Right cardiac atrium (tissue), 5 donors: Measurements from ENCODE around the gene MLLT6. TPM values are rescaled to one million over a fixed set of nuclear protein-coding genes. Genes with fewer than 3 reads are reported as not detected.

Source experiments
- ATAC-seq, 2 donors: fragments of 200-7000 bp; cut with Tn5 transposase; one replicate each; pipeline versions ENCODE4 v1.8.0 to v1.9.1; 2020; ENCODE audit warnings: moderate library complexity in 2 of 2, mild to moderate bottlenecking in 1 of 2
- DNase-seq, 3 donors: peaks; one replicate each; pipeline ENCODE4 v3.0.0-alpha.2; 2020
- H3K27ac ChIP-seq: one replicate; pipeline ENCODE4 v1.5.1; 2013; ENCODE audit warnings: mild to moderate bottlenecking, low read length, control low read depth, moderate library complexity
- H3K27me3 ChIP-seq: one replicate; pipeline ENCODE4 v1.6.1; 2013; ENCODE audit not compliant: control insufficient read depth, insufficient read depth
- H3K4me1 ChIP-seq: one replicate; pipeline ENCODE4 v1.6.1; 2013; ENCODE audit warnings: low read length; ENCODE audit not compliant: control insufficient read depth, insufficient read depth
- H3K4me3 ChIP-seq: one replicate; pipeline ENCODE4 v1.5.1; 2013; ENCODE audit warnings: low read length, control low read depth
- H3K9me3 ChIP-seq: one replicate; pipeline ENCODE4 v1.6.1; 2013; ENCODE audit warnings: low read length; ENCODE audit not compliant: control insufficient read depth
- WGBS: extraction: QIAGEN DNeasy Blood & Tissue Kit; methylation state at CpG from one replicate; pipeline ENCODE4 v1.1.7; 2013; 5-methylcytosine and 5-hydroxymethylcytosine counted together
- intact Hi-C, 4 donors: fragments of 100-400 bp; cut with DNase I; formaldehyde crosslinking; loops; one replicate each; pipeline versions ENCODE4 v1.11.0 to v1.14.0; 2022 to 2023
- polyA plus RNA-seq: library from polyadenylated mRNA; stranded (reverse); fragments of 200-250 nt; gene quantifications from one replicate; pipeline ENCODE4 v1.2.3, GENCODE V29; 2013
- total RNA-seq, 4 donors: library from RNA; stranded (reverse); fragmentation: NEBNext Ultra II Directional; extraction: Animal tissue kit (Norgen Biotek cat#: 25700); gene quantifications; one replicate each; pipeline ENCODE4 v1.2.1, GENCODE V29; 2021
- donor health status: healthy with polysubstance abuse.
- donor health status: DM: no; HTN: yes; CAD: no.
- donor health status: DM: no; HTN: no; CAD: no.
- donor health status: DM: no; HTN: yes; CAD: no; lungs with severe emphysema.
- donor health status: DM: yes; HTN: yes; CAD: no.

The MLLT6 gene
- total and polyA plus RNA-seq, 5 donors, result 80.7 to 108 (median 86.6) TPM

- intact Hi-C loops, result loop anchor here (2.0 to 10.0 kb wide), 4 partner anchors 55 to 60 kb away; partner anchors contain the start of gene CISD3 (in 2 of the 4)
- WGBS, result 12% methylated on average over 9 of the region's 9 CpGs
- DNase-seq (peak; percentile 79 to 92 (median 90)), ATAC-seq (peak; percentile 71 to 72)
- Histone ChIP-seq H3K27me3 (no peaks in the 10 kb centered on the region), H3K27ac (peak overlapping the region; percentile 30), H3K4me1 (peaks cover 2% of the 10 kb centered on the region), H3K4me3 (no peak overlapping the region), H3K9me3 (no peaks in the 10 kb centered on the region)
Measured at GRCh38 chr17:38676706-38677504, 28.2 kb upstream of the MLLT6 start.

- H3K27ac ChIP-seq, result no peak overlapping the region
- H3K4me1 ChIP-seq, result peaks cover 2% of the 10 kb centered on the region
- ATAC-seq (no peak), DNase-seq (peak in 1 of 3 donors; percentile 42)
- intact Hi-C loops, result loop anchor here (2.0 to 10.0 kb wide), 4 partner anchors 54 to 59 kb away; partner anchors contain the start of gene CISD3 (in 2 of the 4)
- 84% methylated on average over 6 of the region's 6 CpGs for WGBS
- no peaks in the 10 kb centered on the region for H3K27me3 ChIP-seq
- H3K4me3 ChIP-seq, result no peak overlapping the region
- H3K9me3 ChIP-seq, result no peaks in the 10 kb centered on the region
Measured at GRCh38 chr17:38677819-38678218, 27.3 kb upstream of the MLLT6 start.

- H3K4me3 ChIP-seq, result no peak overlapping the region
- H3K27me3 ChIP-seq, result no peaks in the 10 kb centered on the region
- peak in 1 of 3 donors; percentile 10 for DNase-seq
- no peaks in the 10 kb centered on the region for H3K9me3 ChIP-seq
- no peak for ATAC-seq
- peaks cover 2% of the 10 kb centered on the region for H3K4me1 ChIP-seq
- intact Hi-C loops, result no loop called here
- H3K27ac ChIP-seq, result no peak overlapping the region
- WGBS, result 88% methylated on average over 3 of the region's 3 CpGs
Measured at GRCh38 chr17:38681096-38681495, 24.0 kb upstream of the MLLT6 start.

- no peaks in the 10 kb centered on the region for H3K27me3 ChIP-seq
- peak; percentile 44 to 78 (median 78) for DNase-seq
- intact Hi-C loops, result no loop called here
Measured at GRCh38 chr17:38685491-38685890, 19.6 kb upstream of the MLLT6 start.

GRCh38 chr17:38687286-38687685 is 17.8 kb upstream of the MLLT6 start:
- ATAC-seq (no peak), DNase-seq (no peak)
- Histone ChIP-seq H3K4me3 (no peak overlapping the region), H3K9me3 (no peaks in the 10 kb centered on the region), H3K27me3 (no peaks in the 10 kb centered on the region), H3K4me1 (no peaks in the 10 kb centered on the region), H3K27ac (no peak overlapping the region)
- WGBS, result 91% methylated on average over 5 of the region's 5 CpGs
- intact Hi-C loops, result no loop called here

More at GRCh38 chr17:38685491-38685890, 19.6 kb upstream of the MLLT6 start:
- Histone ChIP-seq H3K4me1 (no peaks in the 10 kb centered on the region), H3K4me3 (no peak overlapping the region), H3K9me3 (no peaks in the 10 kb centered on the region), H3K27ac (no peak overlapping the region)
- peak; percentile 44 to 64 for ATAC-seq
- 59% methylated on average over 12 of the region's 12 CpGs for WGBS

- Histone ChIP-seq H3K4me1 (peaks cover 9% of the 10 kb centered on the region), H3K27me3 (no peaks in the 10 kb centered on the region), H3K4me3 (no peak overlapping the region), H3K9me3 (no peaks in the 10 kb centered on the region), H3K27ac (no peak overlapping the region)
- ATAC-seq (no peak), DNase-seq (no peak)
- 85% methylated on average over 4 of the region's 4 CpGs for WGBS
- intact Hi-C loops, result loop anchor here in 1 of 4 donors (5.0 kb wide), 1 partner anchor 42 kb away; the partner anchor contains the start of gene CISD3
Measured at GRCh38 chr17:38690386-38690785, 14.7 kb upstream of the MLLT6 start.

GRCh38 chr17:38691154-38691553 is 13.9 kb upstream of the MLLT6 start:
- intact Hi-C loops, result loop anchor here in 1 of 4 donors (5.0 kb wide), 1 partner anchor 41 kb away; the partner anchor contains the start of gene CISD3
- H3K27ac ChIP-seq, result no peak overlapping the region
- no peak for ATAC-seq
- H3K4me1 ChIP-seq, result peaks cover 9% of the 10 kb centered on the region
- H3K9me3 ChIP-seq, result no peaks in the 10 kb centered on the region
- DNase-seq, result peak in 1 of 3 donors; percentile 6
- H3K27me3 ChIP-seq, result no peaks in the 10 kb centered on the region
- WGBS, result 82% methylated on average over 4 of the region's 4 CpGs
- no peak overlapping the region for H3K4me3 ChIP-seq

GRCh38 chr17:38693700-38694329 is 11.3 kb upstream of the MLLT6 start:
- H3K27me3 ChIP-seq, result no peaks in the 10 kb centered on the region
- 23% methylated on average over 12 of the region's 12 CpGs for WGBS
- peak overlapping the region; percentile 87 for H3K27ac ChIP-seq
- ATAC-seq (peak; percentile 97 to 98), DNase-seq (peak; percentile 94 to 98 (median 97))
- H3K9me3 ChIP-seq, result no peaks in the 10 kb centered on the region
- peaks cover 9% of the 10 kb centered on the region for H3K4me1 ChIP-seq
- H3K4me3 ChIP-seq, result no peak overlapping the region
- intact Hi-C loops, result loop anchor here in 1 of 4 donors (5.0 kb wide), 1 partner anchor 38 kb away; the partner anchor contains the start of gene CISD3

- H3K9me3 ChIP-seq, result no peaks in the 10 kb centered on the region
- no peaks in the 10 kb centered on the region for H3K27me3 ChIP-seq
- peak in 1 of 3 donors; percentile 18 for DNase-seq
- H3K27ac ChIP-seq, result no peak overlapping the region
- 90% methylated on average over 4 of the region's 4 CpGs for WGBS
- peaks cover 13% of the 10 kb centered on the region for H3K4me1 ChIP-seq
- intact Hi-C loops, result no loop called here
- ATAC-seq, result no peak
- no peak overlapping the region for H3K4me3 ChIP-seq
Measured at GRCh38 chr17:38697061-38697820, 7.8 kb upstream of the MLLT6 start.

GRCh38 chr17:38698760-38699159 is 6.3 kb upstream of the MLLT6 start:
- no peaks in the 10 kb centered on the region for H3K27me3 ChIP-seq
- H3K4me1 ChIP-seq, result peaks cover 9% of the 10 kb centered on the region
- 82% methylated on average over 5 of the region's 5 CpGs for WGBS
- no peaks in the 10 kb centered on the region for H3K9me3 ChIP-seq
- ATAC-seq (no peak), DNase-seq (peak in 1 of 3 donors; percentile 2)
- no peak overlapping the region for H3K27ac ChIP-seq
- intact Hi-C loops, result no loop called here
- H3K4me3 ChIP-seq, result no peak overlapping the region
